LHCN-M2 (cell line): Measurements from ENCODE around the gene XBP1. TPM values are rescaled to one million over a fixed set of nuclear protein-coding genes. Genes with fewer than 3 reads are reported as not detected.
"Not testable (repeated sequence)": the region's sequence is repeated elsewhere in the genome, so short reads cannot be mapped to it uniquely, and the experiment has no call there.

Source experiments
- DNase-seq: peaks from one replicate; pipeline ENCODE4 v3.0.0-alpha.2; 2012; ENCODE audit warnings: low read depth
- polyA plus RNA-seq: library from polyadenylated mRNA; unstranded; fragments of >200 nt; gene quantifications from one replicate; pipeline ENCODE4 v1.2.1, GENCODE V29; 2012; ENCODE audit warnings: missing spikeins
- total RNA-seq: library from RNA; depleted of rRNA; stranded (reverse); fragments of >200 nt; gene quantifications from 2 replicates; pipeline ENCODE4 v1.2.3, GENCODE V29; 2014; rRNA removed

XBP1 gene
- 83.4 and 91.2 TPM in 2 replicates for total RNA-seq
- 53.9 TPM for polyA plus RNA-seq

GRCh38 chr22:28800308-28801041, at the start of gene XBP1:
TSS of gene XBP1 (minus strand) at chr22:28800569.
- DNase-seq: peak; percentile 89

GRCh38 chr22:28846994-28847393, 46.6 kb upstream of the XBP1 start:
- no peak for DNase-seq

- DNase-seq: not testable (repeated sequence)
Observed at GRCh38 chr22:28844277-28844676, 43.9 kb upstream of the XBP1 start.

GRCh38 chr22:28843633-28844032, 43.3 kb upstream of the XBP1 start:
- DNase-seq: no peak

- no peak for DNase-seq
Observed at GRCh38 chr22:28841111-28841510, 40.7 kb upstream of the XBP1 start.

- DNase-seq: no peak
Observed at GRCh38 chr22:28838971-28839370, 38.6 kb upstream of the XBP1 start.

- DNase-seq: no peak
Observed at GRCh38 chr22:28837640-28838039, 37.3 kb upstream of the XBP1 start.

GRCh38 chr22:28835630-28836189, 35.3 kb upstream of the XBP1 start:
- DNase-seq: no peak

GRCh38 chr22:28833276-28833923, 33.0 kb upstream of the XBP1 start:
- DNase-seq: no peak

- no peak for DNase-seq
Observed at GRCh38 chr22:28832731-28833130, 32.4 kb upstream of the XBP1 start.

GRCh38 chr22:28831140-28832072, 31.0 kb upstream of the XBP1 start:
- DNase-seq: no peak

GRCh38 chr22:28830441-28830840, 30.1 kb upstream of the XBP1 start:
- no peak for DNase-seq

GRCh38 chr22:28829358-28830181, 29.2 kb upstream of the XBP1 start:
- peak; percentile 62 for DNase-seq

- no peak for DNase-seq
Observed at GRCh38 chr22:28826921-28827320, 26.6 kb upstream of the XBP1 start.

- DNase-seq: not testable (repeated sequence)
Observed at GRCh38 chr22:28826430-28826829, 26.1 kb upstream of the XBP1 start.

- DNase-seq: not testable (repeated sequence)
Observed at GRCh38 chr22:28824455-28824854, 24.1 kb upstream of the XBP1 start.

- no peak for DNase-seq
Observed at GRCh38 chr22:28822930-28823551, 22.7 kb upstream of the XBP1 start.

GRCh38 chr22:28821452-28821851, 21.1 kb upstream of the XBP1 start:
- DNase-seq: no peak

GRCh38 chr22:28820885-28821284, 20.5 kb upstream of the XBP1 start:
- DNase-seq: no peak
